Stomach (tissue), 9 donors: Measurements from ENCODE around the gene PDGFRB. TPM values are rescaled to one million over a fixed set of nuclear protein-coding genes. Genes with fewer than 3 reads are reported as not detected.
A peak's percentile ranks its signal among the peaks of the same experiment; 100 is the strongest.

Experiments used
- DNase-seq, 2 donors: peaks; one replicate each; pipeline versions ENCODE4 v3.0.0 to v3.0.0-alpha.2; 2013 to 2019
- H3K27ac ChIP-seq, 5 donors: fragments of 200-600 bp in 4 of 5; sonication (generic) in 4 of 5; one replicate each; pipeline ENCODE4 v1.5.1; 2013 to 2019; ENCODE audit warnings: mild to moderate bottlenecking in 1 of 5, moderate library complexity in 1 of 5
- H3K27me3 ChIP-seq, 3 donors: fragments of 200-600 bp; sonication (generic); one replicate each; pipeline ENCODE4 v1.5.1; 2017 to 2019; ENCODE audit warnings: mixed run types in 1 of 3
- H3K36me3 ChIP-seq, 4 donors: fragments of 200-600 bp; sonication (generic); 1 replicate in 3 of 4; 2 replicates in 1 of 4; pipeline ENCODE4 v1.5.1; 2016 to 2019
- H3K4me1 ChIP-seq, 4 donors: fragments of 200-600 bp; sonication (generic); one replicate each; pipeline ENCODE4 v1.5.1; 2016 to 2019
- H3K4me3 ChIP-seq, 4 donors: fragments of 200-600 bp; sonication (generic) in 3 of 4; one replicate each; pipeline ENCODE4 v1.5.1; 2016 to 2019; ENCODE audit warnings: mild to moderate bottlenecking in 1 of 4
- H3K9me3 ChIP-seq, 4 donors: fragments of 200-600 bp; sonication (generic); one replicate each; pipeline ENCODE4 v1.5.1; 2016 to 2019
- CTCF ChIP-seq, 7 experiments: fragments of 450-650 bp in 4 of 7; fragments of 200-600 bp in 3 of 7; sonication (generic) in 3 of 7; IDR thresholded peaks; one replicate each; pipeline ENCODE4 v1.5.1; 2016 to 2019; ENCODE audit warnings: antibody characterized with exemption in 7 of 7, control low read depth in 2 of 7, mild to moderate bottlenecking in 1 of 7
- EP300 ChIP-seq: sonication (generic); formaldehyde crosslinking; IDR thresholded peaks from one replicate; pipeline ENCODE4 v1.6.1; 2017; ENCODE audit warnings: antibody characterized with exemption
- POLR2A ChIP-seq, 4 donors: fragments of 450-650 bp; IDR thresholded peaks; one replicate each; pipeline ENCODE4 v1.6.1; 2016; ENCODE audit warnings: antibody characterized with exemption in 4 of 4, control low read depth in 2 of 4, mild to moderate bottlenecking in 1 of 4, moderate library complexity in 1 of 4
- POLR2AphosphoS5 ChIP-seq, 3 donors: sonication (generic); formaldehyde crosslinking; IDR thresholded peaks; one replicate each; pipeline ENCODE4 v1.6.1; 2016; ENCODE audit warnings: antibody characterized with exemption in 3 of 3
- WGBS, 5 donors: extraction: QIAGEN DNeasy Blood & Tissue Kit in 3 of 5; methylation state at CpG; one replicate each; pipeline versions ENCODE4 v1.1.5 to v1.1.7; 2013 to 2018; 5-methylcytosine and 5-hydroxymethylcytosine counted together
- intact Hi-C: fragments of 100-400 bp; cut with DNase I; formaldehyde crosslinking; loops from one replicate; pipeline ENCODE4 v1.15.1; 2023; ENCODE audit warnings: low total_unique reads
- polyA plus RNA-seq, 3 donors: library from polyadenylated mRNA; stranded (reverse); fragments of 200-250 nt; gene quantifications; one replicate each; pipeline ENCODE4 v1.2.3, GENCODE V29; 2013
- total RNA-seq, 5 donors: library from RNA; depleted of rRNA; stranded (reverse); fragments of >200 nt; gene quantifications; one replicate each; pipeline versions ENCODE4 v1.1.0 to v1.2.3, GENCODE V29; 2014 to 2016
- donor health status: healthy with polysubstance abuse.
- donor health status: Bipolar disorder and iron deficiency.
- donor health status: healthy.

The PDGFRB gene
- total and polyA plus RNA-seq, 8 donors, result 4.7 to 71.2 (median 34.6) TPM

DNA sequence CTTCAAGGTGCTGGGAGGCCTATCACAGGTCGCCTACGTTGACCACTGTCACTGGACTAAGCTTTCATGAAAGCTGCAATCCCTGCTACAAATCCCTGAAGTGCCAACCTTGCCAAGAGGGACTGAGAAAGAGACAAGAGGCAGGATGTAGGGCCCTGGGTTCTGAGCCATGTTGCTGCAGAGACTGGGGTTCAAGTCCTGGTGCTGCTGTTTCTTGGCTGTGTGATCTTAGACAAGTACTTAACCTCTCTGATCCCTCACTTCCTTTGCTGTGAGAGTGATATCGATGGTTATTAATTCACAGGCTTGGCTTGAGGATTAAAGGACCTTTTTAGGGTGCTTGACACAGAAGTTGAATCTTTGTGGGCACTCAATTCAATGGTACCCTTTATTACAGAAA lies 84.8 kb downstream of the PDGFRB start:
- intact Hi-C loops, result no loop called here
- Histone ChIP-seq H3K27me3 (no peaks in the 10 kb centered on the region), H3K4me1 (peaks cover 0 to 19% (median 0%) of the 10 kb centered on the region in 4 donors), H3K4me3 (no peak overlapping the region), H3K9me3 (no peaks in the 10 kb centered on the region), H3K27ac (no peak overlapping the region), H3K36me3 (peaks cover 0 to 17% (median 2%) of the 10 kb centered on the region in 4 donors)
- no peak for TF ChIP-seq EP300
- TF ChIP-seq POLR2A (IDR thresholded peaks at IDR 0.05), result no peak
- TF ChIP-seq CTCF (IDR thresholded peaks at IDR 0.05), result no peak
- no peak for TF ChIP-seq POLR2AphosphoS5 (IDR thresholded peaks at IDR 0.05)
- 90 to 97% (median 96%) methylated on average over 3 of the region's 3 CpGs for WGBS, 5 donors
- DNase-seq, result no peak

DNA sequence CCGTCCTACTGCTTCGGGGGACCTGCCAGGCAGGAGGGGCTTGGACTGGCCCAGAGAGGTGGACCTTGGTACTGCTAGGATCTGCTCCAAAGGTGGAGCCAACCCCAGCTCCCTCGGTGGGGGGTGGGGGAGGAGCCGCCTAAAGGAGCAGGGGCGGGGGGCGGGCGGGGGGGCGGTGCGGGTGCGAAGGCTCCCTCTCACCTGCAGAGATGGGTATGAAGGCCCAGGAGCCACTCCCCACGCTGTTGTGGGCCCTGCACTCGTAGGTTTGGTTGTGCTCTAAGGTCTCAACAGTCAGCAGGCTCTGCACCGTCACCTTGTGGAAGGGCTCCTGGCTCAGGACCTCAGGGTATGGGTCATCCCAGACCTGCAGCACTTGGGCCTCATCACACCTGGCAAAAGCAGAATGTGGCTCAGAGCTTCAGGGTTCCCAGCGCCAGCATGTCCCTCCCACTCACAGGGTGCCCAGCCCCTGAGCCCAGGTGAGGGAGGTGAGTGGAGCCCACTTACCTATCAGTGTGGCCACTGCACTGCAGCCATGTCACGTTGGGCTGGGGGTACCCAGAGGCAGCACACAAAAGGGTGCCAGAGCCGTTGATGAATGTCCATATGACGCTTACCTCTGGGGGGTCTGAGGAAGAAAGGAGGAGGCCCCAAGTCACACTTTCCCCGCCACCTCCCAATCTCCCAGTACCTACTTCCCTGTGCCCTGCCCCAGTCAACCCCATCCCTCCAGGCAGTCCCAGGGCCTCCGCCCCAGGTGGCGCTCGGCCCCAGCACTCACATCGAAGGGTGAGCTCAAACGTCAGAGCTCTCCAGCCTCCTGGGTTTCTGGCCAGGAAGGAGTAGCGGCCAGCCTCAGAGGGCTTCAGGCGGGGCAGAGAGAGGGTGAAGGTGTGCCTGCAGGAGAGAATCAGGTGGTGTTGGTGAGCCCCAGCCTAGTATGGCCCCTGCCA lies 85.7 kb downstream of the PDGFRB start:
- peaks cover 0 to 13% (median 2%) of the 10 kb centered on the region in 4 donors for H3K36me3 ChIP-seq
- H3K4me3 ChIP-seq, result no peak overlapping the region
- TF ChIP-seq EP300, result no peak
- TF ChIP-seq POLR2AphosphoS5 (IDR thresholded peaks at IDR 0.05), result no peak
- no peak for TF ChIP-seq CTCF (IDR thresholded peaks at IDR 0.05)
- no peak for TF ChIP-seq POLR2A (IDR thresholded peaks at IDR 0.05)
- peaks cover 0 to 25% (median 0%) of the 10 kb centered on the region in 4 donors for H3K4me1 ChIP-seq
- no peaks in the 10 kb centered on the region for H3K27me3 ChIP-seq
- intact Hi-C loops, result no loop called here
- peak in 1 of 2 donors; percentile 47 for DNase-seq
- 78 to 89% (median 85%) methylated on average over 20 to 25 of the region's 25 CpGs for WGBS, 5 donors
- no peaks in the 10 kb centered on the region for H3K9me3 ChIP-seq
- H3K27ac ChIP-seq, result no peak overlapping the region

GRCh38 chr5:150068961-150069645 lies 86.5 kb downstream of the PDGFRB start:
- 77 to 88% (median 82%) methylated on average over 11 to 12 of the region's 12 CpGs for WGBS, 5 donors
- intact Hi-C loops, result no loop called here

More at GRCh38 chr5:150068961-150069645, 86.5 kb downstream of the PDGFRB start:
- H3K27ac ChIP-seq, result no peak overlapping the region
- H3K9me3 ChIP-seq, result no peaks in the 10 kb centered on the region
- TF ChIP-seq EP300 (no peak), POLR2A (IDR thresholded peaks at IDR 0.05) (no peak), POLR2AphosphoS5 (IDR thresholded peaks at IDR 0.05) (no peak), CTCF (IDR thresholded peaks at IDR 0.05) (no peak)
- peaks cover 0 to 11% (median 2%) of the 10 kb centered on the region in 4 donors for H3K36me3 ChIP-seq
- no peak for DNase-seq
- peaks cover 0 to 25% (median 0%) of the 10 kb centered on the region in 4 donors for H3K4me1 ChIP-seq
- H3K4me3 ChIP-seq, result no peak overlapping the region
- no peaks in the 10 kb centered on the region for H3K27me3 ChIP-seq
